ENCODE results near the gene OOSP4B.
"Not testable (repeated sequence)": the region's sequence is repeated elsewhere in the genome, so short reads cannot be mapped to it uniquely, and the experiment has no call there.

Gene OOSP4B

GRCh38 chr11:60059521-60060240 lies 42.7 kb downstream of the OOSP4B start:
- DNase-seq (ENCODE audit: low spot score): no peak

GRCh38 chr11:60064111-60064510 lies 47.1 kb downstream of the OOSP4B start:
- DNase-seq (ENCODE audit: low spot score): no peak

GRCh38 chr11:60065801-60066200 lies 48.8 kb downstream of the OOSP4B start:
- no peak for DNase-seq (ENCODE audit: low spot score)

- DNase-seq (ENCODE audit: low spot score): no peak
Measured at GRCh38 chr11:60069450-60069849, 52.5 kb downstream of the OOSP4B start.

- not testable (repeated sequence) for DNase-seq (ENCODE audit: low spot score)
Measured at GRCh38 chr11:60071644-60072043, 54.7 kb downstream of the OOSP4B start.

- DNase-seq (ENCODE audit: low spot score): no peak
Measured at GRCh38 chr11:60077216-60077817, 60.3 kb downstream of the OOSP4B start.

GRCh38 chr11:60077981-60078380 lies 61.0 kb downstream of the OOSP4B start:
- no peak for DNase-seq (ENCODE audit: low spot score)

GRCh38 chr11:60078745-60079144 lies 61.8 kb downstream of the OOSP4B start:
- DNase-seq (ENCODE audit: low spot score): no peak

GRCh38 chr11:60080535-60080934 lies 63.6 kb downstream of the OOSP4B start:
- DNase-seq (ENCODE audit: low spot score): no peak

Measured in AG08396 (cell line).